Stromal cell of bone marrow (primary cell): ENCODE measurements around the gene KY.

ENCODE experiments used
- DNase-seq: peaks from one replicate; pipeline ENCODE4 v3.0.0-alpha.2; 2012; ENCODE audit warnings: low read depth

The KY gene

DNA sequence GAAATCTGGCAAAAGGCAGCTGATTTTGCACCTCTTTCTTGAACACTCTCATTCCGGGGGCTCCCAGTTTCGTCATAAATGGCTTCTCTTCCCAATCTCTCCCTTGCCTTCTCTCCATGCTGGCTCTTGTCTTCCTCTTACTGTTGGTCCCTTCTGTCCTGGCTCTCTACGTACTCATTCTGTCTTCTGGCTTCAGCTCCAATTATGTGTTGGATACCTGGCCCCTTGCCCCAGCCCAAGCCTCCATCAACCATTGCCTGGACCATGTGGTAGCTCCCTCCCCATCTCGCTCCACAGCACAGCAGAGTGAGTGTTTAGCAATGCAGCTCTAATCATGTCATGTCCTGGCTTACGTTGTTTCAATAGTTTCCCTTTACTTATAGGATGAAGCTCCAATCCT is 21.7 kb upstream of the KY start:
- DNase-seq, result no peak

DNA sequence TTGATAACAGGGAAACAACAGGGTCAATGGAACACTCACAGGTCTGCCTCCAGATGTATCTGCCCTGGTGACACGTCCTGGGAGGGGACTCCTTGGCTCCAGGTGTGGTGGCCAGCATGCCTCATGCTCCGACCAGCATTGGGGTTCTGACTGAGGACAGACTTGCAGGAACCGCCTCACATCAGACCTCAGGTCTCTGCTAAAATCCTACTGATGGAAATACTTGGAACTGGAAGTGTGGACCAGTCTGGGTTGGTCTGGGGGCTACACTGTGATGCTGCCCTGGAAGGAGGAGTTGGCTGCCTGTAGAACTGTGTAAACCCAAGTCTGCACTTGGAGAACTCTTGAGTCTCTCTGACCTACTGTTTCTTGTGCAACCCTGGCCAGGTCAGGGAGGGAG is 17.1 kb upstream of the KY start:
- no peak for DNase-seq

DNA sequence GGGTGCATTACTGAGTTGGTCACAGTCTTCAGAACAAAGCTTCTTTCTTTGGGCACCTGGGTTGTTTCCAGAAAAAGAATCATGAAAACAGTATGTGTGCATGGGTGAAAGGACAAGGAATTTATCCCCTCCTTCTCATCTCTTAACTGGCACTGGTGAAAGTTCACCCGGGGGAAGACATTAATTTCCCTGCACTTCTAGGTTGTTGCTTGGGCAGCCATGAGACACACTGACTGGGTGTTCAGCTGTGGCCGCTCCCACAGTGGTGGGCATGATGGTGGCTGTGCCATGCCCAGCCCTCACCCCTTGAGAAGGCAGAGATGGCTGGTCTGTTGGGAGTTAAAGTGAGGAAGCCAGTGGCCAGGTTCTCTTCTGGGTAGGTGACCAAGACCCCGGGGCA is 16.6 kb upstream of the KY start:
- DNase-seq, result no peak

DNA sequence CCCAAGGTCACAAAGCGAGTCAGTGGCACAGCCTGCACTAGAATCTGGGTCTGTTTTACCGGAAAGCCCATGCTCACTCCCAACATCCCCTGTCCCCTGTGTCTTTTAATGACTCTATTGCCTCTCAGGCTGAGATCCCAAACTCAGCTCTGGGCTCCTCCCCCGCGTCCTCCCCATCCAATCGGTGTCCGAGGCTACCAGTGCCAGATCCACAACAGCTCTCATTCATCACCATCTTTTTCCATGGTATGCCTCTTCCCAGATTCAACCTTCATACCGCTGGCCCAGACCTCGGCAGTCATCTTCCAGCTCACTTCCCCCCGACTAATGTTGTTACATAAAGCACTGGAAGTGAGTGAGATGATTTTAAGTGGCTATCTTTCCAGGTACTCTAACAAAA is 16.1 kb upstream of the KY start:
- no peak for DNase-seq

DNA sequence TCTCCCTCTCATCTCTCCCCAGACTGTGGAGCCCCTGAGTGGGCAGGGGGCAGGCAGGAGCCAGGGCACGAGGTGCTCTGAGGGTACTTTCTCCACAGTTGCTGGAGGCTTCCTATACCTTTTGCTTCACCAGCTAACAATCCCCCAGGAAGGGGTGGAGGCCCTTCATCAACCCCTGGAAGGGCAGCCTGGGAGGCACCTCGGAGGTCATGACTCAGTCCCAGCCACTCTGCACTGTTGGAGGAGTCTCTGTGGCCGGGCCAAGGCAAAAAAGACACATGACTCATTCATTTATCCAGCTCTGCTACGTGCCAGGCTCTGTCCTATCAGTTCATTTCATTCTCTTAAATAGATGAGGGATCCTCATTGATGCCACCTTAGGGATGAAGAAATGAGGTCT is 15.6 kb upstream of the KY start:
- peak; percentile 70 for DNase-seq

DNA sequence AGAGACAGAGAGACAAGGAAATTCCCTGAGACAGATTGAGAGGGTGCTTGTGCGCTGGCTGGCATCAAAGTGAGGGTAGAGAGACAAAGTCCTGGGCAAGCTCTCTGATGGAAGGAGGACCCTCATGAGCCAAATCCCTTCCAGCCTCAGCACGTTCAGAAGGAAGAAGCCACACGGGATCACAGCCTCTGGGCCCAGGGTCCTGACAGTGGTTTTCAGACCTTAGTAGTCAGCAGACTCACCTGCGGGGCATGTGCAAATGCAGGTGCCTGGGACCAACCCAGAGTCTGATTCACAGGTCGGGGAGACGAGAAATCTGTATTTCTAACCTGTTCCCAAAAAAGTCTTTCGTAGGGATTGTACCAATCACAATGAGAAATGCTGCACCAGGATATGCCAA is 15.2 kb upstream of the KY start:
- DNase-seq, result no peak

DNA sequence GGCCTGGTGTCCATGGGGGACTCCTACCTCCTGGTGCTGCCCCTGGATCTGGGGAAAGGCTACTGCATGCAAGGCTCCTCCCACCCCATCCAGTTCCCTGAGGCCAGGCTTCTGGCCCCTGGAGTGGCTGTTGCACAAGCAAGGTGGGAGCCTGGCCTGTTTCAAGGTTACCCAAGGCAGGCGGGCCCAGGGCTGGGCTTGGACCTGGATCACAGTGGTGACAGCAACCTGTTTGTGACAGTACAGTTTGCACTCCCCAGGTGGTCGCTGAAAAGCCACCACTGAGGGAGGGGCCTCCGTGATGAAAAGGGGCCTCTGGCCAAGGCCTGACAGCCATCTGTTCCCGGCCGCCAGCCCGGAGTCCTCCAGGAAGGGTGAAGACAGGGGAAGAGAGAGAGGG is 14.4 kb upstream of the KY start:
- no peak for DNase-seq

DNA sequence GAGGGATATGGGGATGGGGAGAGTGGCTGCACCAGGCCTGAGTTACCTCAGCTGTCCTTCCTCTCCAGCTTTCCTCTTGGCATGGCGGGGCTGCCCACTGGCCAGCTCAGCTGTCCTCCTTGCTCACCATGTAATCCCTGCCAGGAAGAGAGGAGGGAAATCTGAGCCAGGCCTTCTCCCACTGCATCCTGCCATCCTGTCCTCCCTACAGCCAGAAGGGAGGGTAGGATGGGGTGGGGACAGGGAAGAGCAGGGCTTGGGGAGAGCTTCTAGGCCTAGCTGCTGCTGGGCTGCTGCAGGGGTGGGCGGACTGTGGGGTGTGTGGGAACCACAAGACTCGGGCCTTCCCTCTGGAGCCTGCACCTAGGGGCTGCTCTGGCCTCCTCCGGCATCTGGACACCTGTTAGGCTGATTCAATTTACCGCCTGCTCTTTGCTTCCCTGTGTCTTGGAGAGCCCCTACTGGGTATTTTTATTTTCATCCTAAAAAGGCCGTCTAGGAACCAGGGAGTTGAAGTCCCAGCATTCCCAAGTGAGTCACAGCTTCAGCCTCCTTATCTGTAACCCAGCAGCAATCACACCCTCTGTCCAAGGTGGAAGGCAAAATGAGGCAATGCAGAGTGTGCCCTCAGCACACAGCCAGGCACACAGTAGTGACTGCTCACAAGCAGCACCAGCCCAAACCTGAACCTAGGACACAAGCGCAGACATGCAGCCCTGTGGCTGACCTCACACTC is 13.1 kb upstream of the KY start:
- no peak for DNase-seq

DNA sequence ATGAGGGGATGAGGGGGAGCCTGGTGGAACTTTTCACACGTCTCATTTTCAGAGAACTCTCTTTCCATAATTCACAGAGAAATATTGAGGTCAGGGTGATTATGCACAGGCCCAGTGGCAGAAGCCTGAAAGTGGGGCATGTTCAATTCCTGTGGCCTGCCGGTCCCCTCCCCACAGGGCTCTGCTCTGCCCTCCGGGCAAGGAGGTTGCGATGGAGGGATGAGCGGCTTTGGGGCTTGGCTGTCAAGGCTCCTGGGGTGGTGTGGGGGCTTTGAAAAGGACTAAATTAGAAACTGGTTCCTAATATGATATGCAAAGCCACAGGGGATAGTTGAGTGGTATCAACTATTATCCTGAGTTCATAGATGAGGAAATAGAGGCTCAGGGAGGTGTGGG is 9.2 kb upstream of the KY start:
- no peak for DNase-seq

DNA sequence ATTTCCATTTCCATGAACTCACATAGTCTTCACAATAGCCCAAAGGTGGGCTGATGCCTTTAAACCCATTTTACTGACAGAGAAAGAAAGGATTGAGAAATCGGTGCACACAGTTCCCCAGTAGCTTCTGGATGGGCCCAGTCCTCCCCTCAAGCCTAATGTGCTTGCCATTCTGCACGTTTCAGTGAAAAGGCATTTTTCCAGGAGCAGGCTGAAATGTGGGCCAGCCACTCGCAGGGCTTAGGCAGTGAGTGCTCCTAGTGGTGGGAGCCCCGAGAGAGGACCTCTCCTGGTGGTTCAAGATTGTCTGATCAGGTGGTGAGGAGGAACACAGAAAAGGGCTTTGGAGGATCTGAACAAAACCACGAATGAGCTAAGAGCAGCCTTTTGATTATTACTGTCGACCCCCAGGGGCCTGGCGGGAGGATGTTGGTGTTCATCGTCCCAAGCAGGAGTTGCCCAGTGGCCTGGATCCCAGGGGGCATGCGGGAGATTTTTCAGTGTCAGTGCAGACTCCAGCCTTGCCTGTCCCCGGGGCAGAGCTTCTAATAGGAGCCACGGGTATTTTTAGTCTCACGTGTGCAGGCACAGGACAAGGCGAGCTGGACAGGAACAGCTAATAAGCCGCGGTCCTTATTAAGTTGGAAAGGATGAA is 8.7 kb upstream of the KY start:
- DNase-seq, result no peak

DNA sequence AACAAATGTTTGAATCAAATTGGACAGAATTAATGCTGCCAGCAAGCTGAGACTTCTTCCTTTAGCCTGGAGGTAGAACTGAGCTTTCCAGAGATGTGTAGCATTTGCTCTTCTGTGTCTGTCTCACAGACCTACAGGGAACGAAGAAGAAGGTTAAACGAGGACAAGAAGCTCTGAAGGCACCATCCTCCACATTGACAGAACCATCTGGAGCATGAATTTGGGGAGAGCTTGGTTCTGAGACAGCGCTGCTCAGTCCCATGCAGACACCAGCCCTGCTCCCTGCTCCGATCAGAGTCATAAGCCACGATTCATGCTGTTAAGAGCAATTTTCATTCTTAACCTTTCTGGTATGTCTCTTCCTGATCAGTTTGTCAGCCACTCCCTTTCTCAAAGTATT is 7.7 kb upstream of the KY start:
- DNase-seq, result no peak

DNA sequence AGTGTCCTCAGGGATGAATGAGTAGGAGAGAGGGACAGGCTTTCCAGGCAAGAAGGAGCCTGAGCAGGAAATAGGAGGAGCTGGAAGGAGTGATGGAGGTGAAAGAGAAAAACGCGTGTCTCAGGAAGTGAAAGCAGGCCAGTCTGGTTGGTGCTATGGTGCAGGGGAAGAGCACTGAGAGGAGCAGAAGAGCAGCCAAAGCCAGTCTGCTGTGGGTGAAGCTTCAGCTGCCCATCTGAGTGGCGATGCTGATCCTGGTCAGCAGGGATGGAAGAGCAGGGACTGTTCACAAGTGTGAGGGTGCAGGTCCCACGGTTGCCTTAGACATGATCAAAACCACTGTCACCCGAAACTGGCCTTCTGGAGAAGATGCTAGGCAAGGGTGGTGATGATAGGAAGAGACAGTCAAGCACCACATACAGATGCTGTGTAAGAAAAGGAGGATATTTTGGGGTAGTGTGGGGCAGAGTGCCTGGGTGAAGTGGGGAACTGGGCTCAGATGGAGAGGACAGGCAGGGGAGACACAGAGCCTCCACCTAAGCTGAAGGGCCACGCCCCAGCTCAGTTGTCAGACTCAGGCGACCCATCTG is 5.5 kb upstream of the KY start:
- DNase-seq, result no peak

DNA sequence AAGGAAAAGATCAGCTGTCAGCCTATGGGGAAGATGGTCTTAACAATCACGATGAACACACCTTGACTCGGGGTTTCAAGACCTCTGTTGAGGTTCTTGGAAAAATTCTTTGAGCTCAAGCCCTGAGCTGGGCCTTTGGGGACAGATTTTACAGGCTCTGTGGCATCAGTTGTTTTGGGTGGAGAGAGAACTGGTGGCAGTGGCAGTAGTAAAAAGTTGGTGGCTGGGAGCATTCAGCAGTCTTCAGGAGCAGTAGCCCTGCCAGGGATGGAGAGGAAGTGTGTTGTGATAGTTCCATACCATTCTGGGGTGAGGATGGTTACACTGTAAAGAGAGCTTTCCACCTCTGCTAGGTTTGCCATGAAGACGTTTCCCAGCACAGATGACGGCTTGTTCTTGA is 4.9 kb upstream of the KY start:
- no peak for DNase-seq

DNA sequence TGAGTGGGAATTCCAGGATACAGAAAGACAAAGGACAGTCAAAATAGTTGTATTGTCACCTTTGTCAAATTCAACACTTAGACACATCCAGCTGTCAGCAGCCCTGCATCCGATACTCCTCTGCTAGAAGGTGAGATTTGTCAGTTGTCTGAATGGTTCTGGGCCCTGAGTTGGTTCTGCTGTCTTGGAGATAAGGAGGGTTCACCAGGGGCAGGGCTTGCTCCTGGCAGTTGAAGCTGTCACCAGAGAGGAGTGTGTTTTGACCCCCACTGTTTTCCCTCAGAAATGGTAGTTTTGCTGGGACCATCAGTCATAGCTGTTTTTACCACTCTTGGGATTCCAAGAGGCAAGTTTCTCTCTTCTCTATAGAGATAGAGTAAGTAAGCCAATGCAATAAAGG is 3.2 kb upstream of the KY start:
- DNase-seq, result no peak

DNA sequence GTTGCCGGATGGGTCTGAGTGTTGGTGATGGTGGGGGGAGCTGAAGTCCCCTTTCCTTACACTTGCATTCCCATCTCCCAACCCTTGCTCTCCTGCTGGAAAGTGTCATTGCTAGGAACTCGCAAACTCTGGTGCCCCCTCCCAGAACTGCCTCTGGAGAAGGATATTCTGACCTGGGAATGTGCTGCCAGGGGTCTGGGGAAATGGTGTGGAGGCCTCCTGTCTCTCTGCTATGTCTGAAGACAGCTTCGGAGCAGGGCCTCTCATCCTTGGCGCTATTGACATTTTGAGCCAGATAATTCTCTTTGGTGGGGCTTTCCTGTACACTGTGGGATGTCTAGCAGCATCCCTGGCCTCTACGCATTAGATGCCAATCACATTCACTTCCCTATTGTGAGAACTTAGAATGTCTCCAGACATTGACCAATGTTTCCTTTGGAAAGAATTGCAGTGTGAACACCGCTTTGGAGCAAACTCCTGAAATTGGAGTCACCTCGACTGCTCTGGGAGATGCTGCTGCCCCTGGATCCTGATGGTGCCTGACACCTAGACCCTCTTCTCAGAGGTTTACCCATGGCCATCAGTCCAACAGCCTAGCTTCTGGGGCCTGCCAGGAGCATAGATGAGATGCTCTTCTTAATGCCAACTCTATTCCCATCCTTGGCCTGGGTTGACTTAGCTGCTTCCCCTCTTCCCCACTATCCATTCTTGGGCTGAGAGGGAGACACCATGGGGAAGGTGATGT is 2.2 kb upstream of the KY start:
- no peak for DNase-seq

DNA sequence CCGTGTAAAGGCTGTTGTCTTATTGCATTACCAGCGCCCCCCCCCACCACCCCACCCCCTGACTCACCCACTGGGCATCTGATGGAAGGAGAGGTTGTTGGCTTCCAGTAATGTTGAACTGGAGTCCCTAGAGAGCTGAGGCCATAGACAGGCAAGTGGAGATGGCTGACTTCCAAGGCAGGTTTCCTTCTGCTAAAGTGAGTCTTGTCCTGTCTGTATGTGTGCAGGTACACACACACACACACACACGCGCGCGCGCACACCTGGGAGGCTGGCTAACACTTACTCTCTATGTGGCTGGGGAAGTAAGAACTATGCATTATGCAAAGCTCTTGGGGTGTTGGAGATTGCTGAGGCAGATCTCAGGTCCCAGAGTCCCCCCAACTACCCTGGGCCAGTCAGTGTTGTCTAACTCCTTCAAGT is 1.6 kb upstream of the KY start:
- DNase-seq, result peak; percentile 79

DNA sequence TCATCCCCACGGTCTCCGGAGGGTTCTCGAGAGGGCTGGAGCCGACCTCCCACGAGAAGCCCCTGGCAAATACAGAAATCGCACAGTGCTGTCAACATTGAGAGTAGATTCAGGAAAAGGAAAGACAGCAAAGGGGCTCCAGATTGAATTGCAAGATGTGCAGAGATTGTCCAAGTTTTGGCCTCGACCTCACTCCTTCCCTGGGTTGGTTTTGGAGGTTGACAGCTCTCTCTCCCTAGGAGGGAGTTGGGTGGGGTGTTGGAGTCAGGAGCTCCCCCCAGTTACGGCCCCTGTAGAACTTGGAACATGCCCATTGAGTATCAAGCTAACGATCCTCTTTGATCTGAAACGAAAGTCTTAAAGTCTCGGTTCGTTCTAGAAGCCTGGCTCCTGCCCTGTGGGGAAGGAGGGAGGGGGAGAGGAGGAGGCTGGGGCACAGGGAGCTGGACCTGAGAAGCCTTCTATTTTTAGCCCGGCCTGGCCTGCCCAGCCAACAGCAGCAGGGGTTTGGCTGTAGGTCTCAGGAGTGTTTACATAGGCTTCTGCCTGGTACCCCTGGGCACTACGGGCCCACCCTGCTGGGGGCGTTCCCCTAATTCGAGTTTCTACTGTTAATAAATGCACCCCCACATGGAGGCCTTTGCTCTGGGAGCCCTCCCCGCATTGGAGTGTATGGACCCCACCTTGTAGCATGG is 672 bp upstream of the KY start:
- no peak for DNase-seq

DNA sequence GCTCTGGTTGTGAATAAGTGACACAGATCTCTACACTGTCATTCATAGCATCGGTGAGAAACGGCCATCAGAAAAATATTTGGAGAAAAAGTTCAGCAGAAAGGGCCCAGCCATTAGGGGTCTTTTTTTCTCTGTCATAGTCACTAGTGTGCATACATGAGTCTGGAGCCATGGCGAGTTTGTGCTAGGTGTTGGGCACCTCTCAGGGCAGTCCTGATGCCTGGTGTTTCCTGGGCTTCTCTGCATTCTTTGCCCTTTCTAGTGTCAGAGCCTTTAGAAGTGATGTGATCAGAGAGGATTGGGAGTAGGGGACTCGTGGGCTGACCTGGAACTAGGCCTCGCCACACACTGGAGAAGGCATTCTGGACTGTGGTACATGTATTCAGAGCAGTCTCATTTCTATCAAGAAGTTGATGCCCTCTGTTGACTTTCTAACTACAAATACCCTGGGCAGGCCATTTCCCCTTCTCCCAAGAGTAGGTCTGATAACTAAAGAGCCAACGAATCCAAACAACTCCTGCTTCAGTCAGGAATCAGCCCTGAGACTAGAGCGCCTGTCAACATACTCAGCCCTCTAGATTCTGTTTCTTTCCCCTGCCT is 1.6 kb downstream of the KY start:
- no peak for DNase-seq

DNA sequence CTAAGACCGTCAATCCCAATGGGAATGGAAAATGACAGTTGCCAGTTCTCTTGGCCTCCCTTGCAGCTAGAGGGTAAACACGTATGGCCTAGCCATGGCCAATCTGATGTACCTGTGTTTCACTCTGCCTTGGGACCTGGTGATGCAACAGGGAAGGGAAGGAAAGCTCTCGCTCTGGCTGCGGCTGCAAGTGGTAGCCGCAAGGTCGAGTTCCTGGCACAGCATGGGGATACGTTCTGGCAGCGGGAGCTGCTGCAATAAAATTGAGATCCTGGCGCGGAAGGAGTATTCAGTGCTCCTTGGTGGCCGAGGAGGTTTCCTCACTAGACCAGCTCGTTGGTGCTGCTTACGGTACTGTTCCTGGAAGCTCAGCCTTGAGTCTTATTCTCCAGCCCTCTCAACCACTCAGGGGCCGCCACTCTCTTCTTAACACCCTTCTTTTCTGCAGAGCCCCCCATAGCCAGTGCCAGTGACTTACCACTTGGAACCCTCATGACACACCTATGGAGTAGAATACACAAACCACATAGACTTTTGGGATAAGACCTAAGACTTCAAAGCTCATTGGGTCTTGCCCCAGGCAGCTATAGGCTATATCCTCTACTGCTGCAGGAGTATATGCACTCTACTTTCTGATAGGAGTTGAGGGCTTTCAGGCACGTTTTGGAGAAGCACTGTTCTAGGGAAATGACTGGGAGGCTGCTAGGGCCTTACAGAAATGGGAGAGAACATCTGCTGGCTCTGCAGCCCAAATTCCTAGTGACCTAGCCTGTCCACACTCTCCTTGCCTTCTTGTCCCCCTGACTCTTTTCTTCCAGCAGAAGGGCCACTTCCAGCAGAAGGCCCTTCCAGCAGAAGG is 2.7 kb downstream of the KY start:
- no peak for DNase-seq

DNA sequence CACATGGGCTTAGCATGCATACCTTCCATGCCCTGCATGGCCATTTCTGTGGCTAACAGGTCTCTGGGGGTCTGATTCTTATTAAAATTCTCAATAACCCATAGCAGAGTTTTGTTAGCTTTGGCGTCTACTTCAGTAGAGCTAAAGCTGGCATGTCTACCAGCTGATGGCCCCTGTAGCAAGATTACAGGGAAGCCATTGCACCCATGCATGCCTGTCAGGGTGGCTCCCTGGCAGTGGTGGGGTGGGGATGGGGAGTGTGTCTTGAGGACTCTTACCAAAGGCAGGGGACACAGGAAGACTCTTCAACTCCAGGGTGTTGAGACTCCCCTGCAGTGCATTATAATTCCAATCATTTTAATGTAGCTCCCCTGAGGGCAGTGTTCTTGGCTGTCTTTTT is 4.7 kb downstream of the KY start:
- DNase-seq, result no peak

DNA sequence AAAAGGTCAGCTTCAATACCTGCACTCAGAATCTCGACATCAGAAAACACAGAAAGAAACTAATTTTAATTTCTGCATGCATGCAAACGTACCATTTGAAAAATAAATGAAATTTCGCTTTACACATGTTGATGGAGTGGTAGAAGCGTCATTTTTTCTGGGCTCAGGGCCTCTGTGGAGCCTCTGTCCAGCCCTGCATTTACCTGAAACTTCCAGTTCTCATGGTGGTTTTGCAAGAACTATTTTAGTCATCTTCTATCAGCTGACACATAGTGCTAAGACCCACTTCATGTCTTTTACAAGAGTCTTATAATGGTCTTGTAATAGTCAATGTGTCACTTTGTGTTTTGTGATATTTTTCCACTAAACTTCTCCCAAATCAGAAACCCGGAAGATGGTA is 5.3 kb downstream of the KY start:
- DNase-seq, result no peak
